Erythroblast (primary cell): ENCODE measurements around the gene SET.

Experiments
- GATA1 ChIP-seq: IDR thresholded peaks from 2 replicates; pipeline ENCODE4 v1.6.1; 2011; ENCODE audit warnings: low read depth, mild to moderate bottlenecking, control low read depth, low read length, moderate library complexity
- POLR2A ChIP-seq: IDR thresholded peaks from 2 replicates; pipeline ENCODE4 v1.6.1; 2011; ENCODE audit warnings: mild to moderate bottlenecking, low read length

DNA sequence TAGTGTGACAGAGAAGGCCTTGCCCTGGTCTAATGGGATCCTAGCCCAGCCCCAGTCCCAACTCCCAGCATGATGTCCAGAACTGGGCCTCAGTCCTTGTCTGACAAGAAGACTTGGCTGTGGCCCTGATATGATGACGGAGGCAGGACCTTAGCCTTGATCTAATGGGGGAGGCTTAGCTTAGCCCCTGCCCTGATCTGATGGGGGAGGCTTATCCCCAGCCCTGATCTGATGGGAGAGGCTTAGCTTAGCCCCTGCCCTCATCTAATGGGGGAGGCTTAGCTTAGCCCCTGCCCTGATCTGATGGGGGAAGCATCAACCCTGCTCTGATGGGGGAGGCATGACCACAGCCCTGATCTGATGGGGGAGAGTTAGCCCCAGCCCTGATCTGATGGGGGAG is 17.0 kb downstream of the SET start:
- no peak for TF ChIP-seq POLR2A
- no peak for TF ChIP-seq GATA1
